Activated CD4-positive, CD25-positive, alpha-beta regulatory T cell treated with anti-CD3 and anti-CD28 coated beads, Interleukin-2, amount 50 U/mL, for 72 hours (primary cell): ENCODE data around the gene BCLAF3.

Experiments used
- DNase-seq: peaks from one replicate; pipeline ENCODE4 v3.0.0; 2021

BCLAF3 gene

GRCh38 chrX:19964017-19964710 is 26.7 kb downstream of the BCLAF3 start:
- DNase-seq = no peak

- no peak for DNase-seq
Measured at GRCh38 chrX:19960913-19961312, 29.9 kb downstream of the BCLAF3 start.

- DNase-seq = no peak
Measured at GRCh38 chrX:19958552-19959486, 32.0 kb downstream of the BCLAF3 start.

- DNase-seq = no peak
Measured at GRCh38 chrX:19956923-19957322, 33.9 kb downstream of the BCLAF3 start.

GRCh38 chrX:19956306-19956705 is 34.6 kb downstream of the BCLAF3 start:
- DNase-seq = no peak

GRCh38 chrX:19955306-19955705 is 35.6 kb downstream of the BCLAF3 start:
- DNase-seq = no peak

- DNase-seq = no peak
Measured at GRCh38 chrX:19954335-19955096, 36.3 kb downstream of the BCLAF3 start.

GRCh38 chrX:19953145-19953544 is 37.7 kb downstream of the BCLAF3 start:
- no peak for DNase-seq

- no peak for DNase-seq
Measured at GRCh38 chrX:19949340-19949739, 41.5 kb downstream of the BCLAF3 start.

- no peak for DNase-seq
Measured at GRCh38 chrX:19947612-19948011, 43.2 kb downstream of the BCLAF3 start.
